Heart right ventricle (tissue), 16 donors: Measurements from ENCODE around the gene N4BP2. TPM values are rescaled to one million over a fixed set of nuclear protein-coding genes. Genes with fewer than 3 reads are reported as not detected.

Experiments used
- ATAC-seq, 8 donors: fragments of 200-7000 bp; cut with Tn5 transposase; one replicate each; pipeline ENCODE4 v1.9.1; 2020; ENCODE audit warnings: mild to moderate bottlenecking in 8 of 8, moderate library complexity in 8 of 8, moderate number of reproducible peaks in 1 of 8
- DNase-seq, 2 donors: peaks; one replicate each; pipeline ENCODE4 v3.0.0-alpha.2; 2020
- H3K27ac ChIP-seq, 10 donors: fragments of 200-600 bp; sonication (generic) in 2 of 10; one replicate each; pipeline versions ENCODE4 v1.5.0 to v1.8.0; 2020 to 2022; ENCODE audit warnings: mild to moderate bottlenecking in 3 of 10
- H3K27me3 ChIP-seq, 7 donors: fragments of 200-600 bp; one replicate each; pipeline ENCODE4 v1.8.0; 2021 to 2022; ENCODE audit warnings: mild to moderate bottlenecking in 2 of 7
- H3K36me3 ChIP-seq, 9 donors: fragments of 200-600 bp; sonication (generic) in 1 of 9; one replicate each; pipeline versions ENCODE4 v1.5.0 to v1.8.0; 2020 to 2022; ENCODE audit warnings: mild to moderate bottlenecking in 2 of 9
- H3K4me1 ChIP-seq, 9 donors: fragments of 200-600 bp; sonication (generic) in 1 of 9; one replicate each; pipeline versions ENCODE4 v1.5.0 to v1.8.0; 2020 to 2022; ENCODE audit warnings: mild to moderate bottlenecking in 4 of 9
- H3K4me3 ChIP-seq, 10 donors: fragments of 200-600 bp; sonication (generic) in 2 of 10; one replicate each; pipeline versions ENCODE4 v1.5.0 to v1.8.0; 2020 to 2022; ENCODE audit warnings: mild to moderate bottlenecking in 7 of 10, moderate library complexity in 2 of 10
- H3K9me3 ChIP-seq, 11 donors: fragments of 200-600 bp in 10 of 11; sonication (generic) in 2 of 11; one replicate each; pipeline versions ENCODE4 v1.5.0 to v1.8.0; 2013 to 2022; ENCODE audit warnings: mild to moderate bottlenecking in 2 of 11, control low read depth in 1 of 11, moderate library complexity in 1 of 11
- CTCF ChIP-seq, 9 donors: fragments of 200-600 bp; sonication (generic) in 2 of 9; IDR thresholded peaks; one replicate each; pipeline versions ENCODE4 v1.5.0 to v1.8.0; 2021 to 2022; ENCODE audit warnings: antibody characterized with exemption in 9 of 9, mild to moderate bottlenecking in 5 of 9, moderate library complexity in 1 of 9
- WGBS, 2 donors: extraction: QIAGEN DNeasy Blood & Tissue Kit; methylation state at CpG; one replicate each; pipeline ENCODE4 v1.1.7; 2013; ENCODE audit warnings: inconsistent platforms in 1 of 2; 5-methylcytosine and 5-hydroxymethylcytosine counted together
- intact Hi-C, 10 donors: fragments of 100-400 bp; cut with DNase I; formaldehyde crosslinking; loops; one replicate each; pipeline versions ENCODE4 v1.11.1 to v1.14.2; 2022
- polyA plus RNA-seq, 2 donors: library from polyadenylated mRNA; stranded (reverse); fragments of 200-250 nt; gene quantifications; one replicate each; pipeline ENCODE4 v1.2.3, GENCODE V29; 2013
- total RNA-seq, 10 donors: library from RNA; stranded (reverse); fragmentation: NEBNext Ultra II Directional in 3 of 10; extraction: Animal tissue kit (Norgen Biotek cat#: 25700) in 3 of 10; gene quantifications; one replicate each; pipeline versions ENCODE4 v1.2.1 to v1.2.4, GENCODE V29; 2021 to 2023
- donor health status: Arrhythmogenic right ventricular cardiomyopathy.
- donor health status: ischemic (EF 13 %, LVEDD 7.1; RV severe dilation, severe dysfunction).
- donor health status: healthy with polysubstance abuse.
- donor health status: DM: no; HTN: yes; CAD: no.
- donor health status: DM: no; HTN: no; CAD: no.
- donor health status: ischemic (EF 25% LVEDD 6.9; RV normal size, moderate dysfunction).
- donor health status: ischemic (EF 25% LVEDD 5.7; RV mildly dilated, moderate dysfunction).
- donor health status: healthy.
- donor health status: DM: yes; HTN: yes; CAD: no.
- donor health status: Ischemic cardiomyopathy.
- donor health status: ischemic (EF 35%, LVEDD 5.7; RV mildly dilated, moderate dysfunction).
- donor health status: nonischemic (EF 11% LVEDD 7.7; RV severe dilation, severe dysfunction).
- donor health status: DM: yes; HTN: yes; CAD: no.
- donor health status: PGD.
- donor health status: ischemic (EF 29% LVEDD 5.4; RV normal size, mild dysfunction).
- donor health status: nonischemic (EF 23%, LVEDD 6.1; RV moderate dilation, normal function).

The N4BP2 gene
- total and polyA plus RNA-seq, 12 donors: 0.65 to 6.9 (median 5.1) TPM

GRCh38 chr4:40199999-40200874 lies 143.6 kb downstream of the N4BP2 start:
- 79 to 85% methylated on average over 15 of the region's 15 CpGs for WGBS, 2 donors
- no peaks in the 10 kb centered on the region for H3K9me3 ChIP-seq
- peaks cover 0 to 34% (median 0%) of the 10 kb centered on the region in 9 donors for H3K4me1 ChIP-seq
- H3K27me3 ChIP-seq: peaks cover 0 to 17% (median 0%) of the 10 kb centered on the region in 7 donors
- peak overlapping the region in 1 of 10 donors; percentile 89 for H3K27ac ChIP-seq
- intact Hi-C loops: no loop called here
- ATAC-seq (peak in 1 of 8 donors; percentile 25), DNase-seq (no peak)
- H3K36me3 ChIP-seq: no peaks in the 10 kb centered on the region
- H3K4me3 ChIP-seq: peak overlapping the region in 1 of 10 donors; percentile 48
- TF ChIP-seq CTCF (IDR thresholded peaks at IDR 0.05): no peak

GRCh38 chr4:40200875-40201801 lies 144.5 kb downstream of the N4BP2 start:
- H3K4me1 ChIP-seq: peaks cover 0 to 43% (median 0%) of the 10 kb centered on the region in 9 donors
- H3K27me3 ChIP-seq: peaks cover 0 to 11% (median 0%) of the 10 kb centered on the region in 7 donors
- ATAC-seq: peak in 1 of 8 donors; percentile 29
- no peaks in the 10 kb centered on the region for H3K36me3 ChIP-seq
- DNase-seq: no peak
- H3K4me3 ChIP-seq: peak overlapping the region in 1 of 10 donors; percentile 48
- intact Hi-C loops: no loop called here
- 73 to 80% methylated on average over 13 of the region's 13 CpGs for WGBS, 2 donors
- no peaks in the 10 kb centered on the region for H3K9me3 ChIP-seq
- peak overlapping the region in 1 of 10 donors; percentile 89 for H3K27ac ChIP-seq
- TF ChIP-seq CTCF (IDR thresholded peaks at IDR 0.05): no peak

- no peaks in the 10 kb centered on the region for H3K9me3 ChIP-seq
- no peak for TF ChIP-seq CTCF (IDR thresholded peaks at IDR 0.05)
- no peak for ATAC-seq
- H3K4me1 ChIP-seq: peaks cover 0 to 51% (median 0%) of the 10 kb centered on the region in 9 donors
- H3K36me3 ChIP-seq: no peaks in the 10 kb centered on the region
- peak overlapping the region in 1 of 10 donors; percentile 89 for H3K27ac ChIP-seq
- DNase-seq: no peak
- H3K4me3 ChIP-seq: peak overlapping the region in 1 of 10 donors; percentile 48
- WGBS, 2 donors: 96 to 98% methylated on average over 4 of the region's 4 CpGs
- intact Hi-C loops: no loop called here
- peaks cover 0 to 11% (median 0%) of the 10 kb centered on the region in 7 donors for H3K27me3 ChIP-seq
These were observed 145.2 kb downstream of the N4BP2 start for GRCh38 chr4:40201898-40202297.

- 83 to 87% methylated on average over 3 of the region's 3 CpGs for WGBS, 2 donors
- Histone ChIP-seq H3K4me3 (peak overlapping the region in 1 of 10 donors; percentile 48), H3K27me3 (peaks cover 0 to 11% (median 0%) of the 10 kb centered on the region in 7 donors), H3K36me3 (no peaks in the 10 kb centered on the region), H3K27ac (peak overlapping the region in 1 of 10 donors; percentile 89), H3K9me3 (no peaks in the 10 kb centered on the region), H3K4me1 (peaks cover 0 to 55% (median 0%) of the 10 kb centered on the region in 9 donors)
- intact Hi-C loops: no loop called here
- no peak for DNase-seq
- no peak for ATAC-seq
- TF ChIP-seq CTCF (IDR thresholded peaks at IDR 0.05): no peak
These were observed 145.8 kb downstream of the N4BP2 start for GRCh38 chr4:40202474-40202873.
